GM12892 (cell line): ENCODE measurements around the gene MYL10. TPM values are rescaled to one million over a fixed set of nuclear protein-coding genes. Genes with fewer than 3 reads are reported as not detected.

ENCODE experiments used
- DNase-seq: peaks from one replicate; pipeline ENCODE4 v3.0.0; 2011; ENCODE audit not compliant: insufficient read length
- FAIRE-seq: peaks from 2 replicates; lab custom pipeline; 2011; peaks lifted over from hg19 to GRCh38; lab: Jason Lieb, UNC
- POLR2A ChIP-seq: IDR thresholded peaks from 2 replicates; pipeline ENCODE4 v1.6.1; 2011; ENCODE audit warnings: low read depth, low read length, control low read depth
- POLR2AphosphoS5 ChIP-seq: IDR thresholded peaks from 2 replicates; pipeline ENCODE4 v1.6.1; 2011; ENCODE audit warnings: low read depth, low read length, control low read depth
- TAF1 ChIP-seq: IDR thresholded peaks from 2 replicates; pipeline ENCODE4 v1.6.1; 2011; ENCODE audit warnings: low read depth, mild to moderate bottlenecking, control low read depth, low read length, borderline replicate concordance
- polyA plus RNA-seq: library from polyadenylated mRNA; unstranded; fragments of >200 nt; gene quantifications from one replicate; pipeline ENCODE4 v1.2.1, GENCODE V29; 2012; ENCODE audit warnings: missing spikeins, inconsistent platforms; ENCODE audit not compliant: missing spikeins

Gene MYL10
- not detected for polyA plus RNA-seq

- FAIRE-seq (no peak), DNase-seq (no peak)
- TF ChIP-seq TAF1, result no peak
- no peak for TF ChIP-seq POLR2AphosphoS5
- TF ChIP-seq POLR2A, result no peak
Measured at GRCh38 chr7:101629171-101629570, at the start of gene MYL10. MYL10 (minus strand) TSS chr7:101629296; CDS start chr7:101629118, 178 bp downstream.

- TF ChIP-seq POLR2AphosphoS5 (no peak), POLR2A (no peak), TAF1 (no peak)
- DNase-seq (no peak), FAIRE-seq (no peak)
Measured at GRCh38 chr7:101678658-101679057, 49.6 kb upstream of the MYL10 start.

GRCh38 chr7:101677797-101678479 is 48.8 kb upstream of the MYL10 start:
- DNase-seq (no peak), FAIRE-seq (no peak)
- TF ChIP-seq POLR2A (no peak), TAF1 (no peak), POLR2AphosphoS5 (no peak)

GRCh38 chr7:101677391-101677790 is 48.3 kb upstream of the MYL10 start:
- TF ChIP-seq POLR2A (no peak), POLR2AphosphoS5 (no peak), TAF1 (no peak)
- no peak for FAIRE-seq
- no peak for DNase-seq

- DNase-seq (no peak), FAIRE-seq (no peak)
- TF ChIP-seq POLR2A, result no peak
- TF ChIP-seq TAF1, result no peak
- TF ChIP-seq POLR2AphosphoS5, result no peak
Measured at GRCh38 chr7:101676956-101677355, 47.9 kb upstream of the MYL10 start.

GRCh38 chr7:101676062-101676598 is 47.0 kb upstream of the MYL10 start:
- no peak for TF ChIP-seq TAF1
- TF ChIP-seq POLR2AphosphoS5, result no peak
- TF ChIP-seq POLR2A, result no peak
- FAIRE-seq (no peak), DNase-seq (no peak)

- DNase-seq (no peak), FAIRE-seq (no peak)
- TF ChIP-seq POLR2A (no peak), POLR2AphosphoS5 (no peak), TAF1 (no peak)
Measured at GRCh38 chr7:101674439-101674838, 45.3 kb upstream of the MYL10 start.

- DNase-seq (no peak), FAIRE-seq (no peak)
- TF ChIP-seq POLR2A (no peak), POLR2AphosphoS5 (no peak), TAF1 (no peak)
Measured at GRCh38 chr7:101673951-101674350, 44.9 kb upstream of the MYL10 start.

- DNase-seq, result no peak
- FAIRE-seq, result no peak
- TF ChIP-seq POLR2AphosphoS5 (no peak), POLR2A (no peak)
Measured at GRCh38 chr7:101673315-101673714, 44.2 kb upstream of the MYL10 start.

GRCh38 chr7:101671371-101672356 is 42.6 kb upstream of the MYL10 start:
- FAIRE-seq (no peak), DNase-seq (no peak)
- no peak for TF ChIP-seq POLR2A
- TF ChIP-seq POLR2AphosphoS5, result no peak

GRCh38 chr7:101669307-101669706 is 40.2 kb upstream of the MYL10 start:
- no peak for TF ChIP-seq TAF1
- no peak for TF ChIP-seq POLR2AphosphoS5
- TF ChIP-seq POLR2A, result no peak
- FAIRE-seq, result no peak
- DNase-seq, result no peak
